ENCODE results near the gene SLC9A8. TPM values are rescaled to one million over a fixed set of nuclear protein-coding genes. Genes with fewer than 3 reads are reported as not detected.

SLC9A8 gene
- total RNA-seq, 1 experiment from 2014 or later, result 10.2 TPM

- H3K4me1 ChIP-seq, result peaks cover 22% of the 10 kb centered on the region
- no peaks in the 10 kb centered on the region for H3K9me3 ChIP-seq (replicated peaks)
- H3K27ac ChIP-seq, result no peak overlapping the region
- H3K36me3 ChIP-seq, result peaks cover 5% of the 10 kb centered on the region
- DNase-seq, result no peak
- no peak overlapping the region for H3K4me3 ChIP-seq
- H3K27me3 ChIP-seq, result no peaks in the 10 kb centered on the region
Measured at GRCh38 chr20:49862607-49863200, 50.1 kb downstream of the SLC9A8 start.

DNA sequence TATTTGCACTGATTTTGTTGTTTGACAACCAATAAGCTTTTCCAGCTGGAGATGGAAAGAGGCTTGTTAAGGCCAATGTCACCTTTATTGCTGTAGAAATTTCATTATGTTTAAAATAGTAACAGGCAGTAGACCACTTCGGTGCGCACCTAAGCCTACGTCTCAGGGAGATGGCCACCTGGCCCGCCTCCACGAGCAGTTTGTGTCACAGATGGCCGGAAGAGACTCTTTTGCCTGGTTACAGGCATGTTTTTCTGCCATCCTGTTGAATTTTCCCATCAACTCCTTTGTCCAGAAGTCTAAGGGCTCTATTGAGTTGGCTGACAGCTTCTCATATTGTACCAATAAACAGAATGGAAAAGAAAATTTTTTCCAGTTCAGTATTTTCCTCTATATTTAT lies 51.0 kb downstream of the SLC9A8 start:
- Histone ChIP-seq H3K36me3 (no peaks in the 10 kb centered on the region; the same call in 1 of the 2 replicates), H3K27ac (no peak overlapping the region), H3K4me1 (peaks cover 22% of the 10 kb centered on the region), H3K27me3 (no peaks in the 10 kb centered on the region), H3K4me3 (no peak overlapping the region), H3K9me3 (replicated peaks) (no peaks in the 10 kb centered on the region)
- no peak for DNase-seq

DNA sequence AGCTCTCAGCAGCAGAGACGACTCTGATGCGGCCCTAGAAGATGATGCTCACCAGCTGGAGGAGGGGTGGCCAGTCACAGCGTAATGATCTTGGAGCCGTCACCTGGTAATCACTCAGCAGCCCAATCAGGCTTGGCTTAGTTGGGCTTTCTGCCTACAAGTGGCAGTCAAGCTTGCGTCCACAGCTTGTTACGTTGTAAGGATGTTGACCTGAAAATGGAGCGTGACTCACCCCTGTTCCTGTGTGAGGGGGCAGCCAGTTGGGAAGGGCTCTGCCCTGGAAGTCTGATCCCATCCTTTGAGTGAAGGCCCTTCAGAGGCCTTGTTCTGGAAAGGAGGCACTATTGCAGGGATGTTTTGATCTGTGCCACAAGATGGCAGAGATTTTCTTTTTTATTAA lies 52.9 kb downstream of the SLC9A8 start:
- no peaks in the 10 kb centered on the region for H3K9me3 ChIP-seq (replicated peaks)
- no peaks in the 10 kb centered on the region for H3K27me3 ChIP-seq
- no peak overlapping the region for H3K4me3 ChIP-seq
- H3K4me1 ChIP-seq, result peaks cover 22% of the 10 kb centered on the region
- DNase-seq, result no peak
- H3K27ac ChIP-seq, result peak overlapping the region; percentile 7; the same call in 1 of the 2 replicates
- no peaks in the 10 kb centered on the region; the same call in 1 of the 2 replicates for H3K36me3 ChIP-seq

DNA sequence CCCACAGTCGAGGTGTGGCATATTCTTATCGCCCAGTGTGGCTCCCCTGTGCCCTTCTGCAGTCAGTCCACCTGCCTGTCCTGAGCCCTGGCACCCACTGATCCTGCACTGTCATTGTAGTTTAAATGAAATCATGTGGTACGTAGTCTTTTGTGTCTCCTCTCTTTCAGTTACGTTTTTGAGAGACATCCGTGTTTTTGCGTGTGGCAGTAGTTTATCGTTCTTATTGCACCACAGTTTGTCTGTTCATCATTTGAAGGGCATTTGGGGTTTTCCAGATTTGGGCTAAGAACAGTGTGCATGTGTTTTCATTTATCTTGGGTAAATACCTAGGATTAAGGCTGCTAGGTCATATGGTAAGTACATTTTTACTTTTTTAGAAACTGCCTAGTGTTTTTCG lies 53.4 kb downstream of the SLC9A8 start:
- Histone ChIP-seq H3K4me3 (no peak overlapping the region), H3K36me3 (no peaks in the 10 kb centered on the region; the same call in 1 of the 2 replicates), H3K27me3 (no peaks in the 10 kb centered on the region), H3K9me3 (replicated peaks) (no peaks in the 10 kb centered on the region), H3K27ac (peak overlapping the region; percentile 7; the same call in 1 of the 2 replicates), H3K4me1 (peaks cover 22% of the 10 kb centered on the region)
- peak in 1 of 2 experiments; percentile 43 for DNase-seq

DNA sequence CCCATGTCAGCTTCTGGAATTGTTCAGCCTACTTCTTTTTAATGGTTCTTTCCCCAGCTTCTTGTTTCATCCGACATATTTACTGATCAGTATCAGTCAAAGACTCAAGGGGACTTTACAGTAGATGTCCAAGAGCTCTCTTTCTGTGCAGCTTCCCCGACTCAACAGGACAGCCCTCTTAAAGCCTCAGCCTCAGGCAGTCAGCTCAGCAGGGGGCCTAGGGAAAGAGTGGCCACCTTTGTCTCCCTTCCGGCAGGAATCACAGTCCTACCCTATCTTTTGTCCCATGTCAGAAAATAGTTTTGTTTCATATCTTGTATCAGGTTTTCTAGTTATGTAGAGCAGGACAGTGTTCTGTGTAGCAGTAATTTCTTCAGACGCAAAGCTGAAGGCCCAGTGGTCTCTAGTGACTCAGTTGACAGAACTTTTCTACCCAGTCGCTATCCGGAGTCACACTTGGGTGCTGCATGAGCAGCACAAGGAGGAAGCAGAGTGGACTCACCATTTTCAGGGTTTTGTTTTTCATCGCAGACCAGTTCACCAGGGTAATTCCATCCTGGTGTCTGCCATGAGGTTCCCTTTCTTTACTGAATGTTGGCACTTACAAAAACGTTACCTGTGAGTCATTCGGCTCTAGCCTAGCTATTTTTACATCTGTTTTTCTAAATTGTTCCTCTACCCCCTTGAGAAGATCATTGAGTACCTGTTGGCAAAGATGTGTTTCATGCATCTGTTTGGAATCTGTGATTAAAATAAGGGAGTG lies 55.0 kb downstream of the SLC9A8 start:
- Histone ChIP-seq H3K4me3 (no peak overlapping the region), H3K27ac (no peak overlapping the region), H3K36me3 (no peaks in the 10 kb centered on the region; the same call in 1 of the 2 replicates), H3K9me3 (replicated peaks) (no peaks in the 10 kb centered on the region), H3K4me1 (peaks cover 22% of the 10 kb centered on the region), H3K27me3 (no peaks in the 10 kb centered on the region)
- DNase-seq, result peak; percentile 51 to 71

- Histone ChIP-seq H3K9me3 (replicated peaks) (no peaks in the 10 kb centered on the region), H3K27me3 (no peaks in the 10 kb centered on the region), H3K36me3 (no peaks in the 10 kb centered on the region), H3K27ac (no peak overlapping the region), H3K4me1 (peaks cover 22% of the 10 kb centered on the region), H3K4me3 (no peak overlapping the region)
- no peak for DNase-seq
Measured at GRCh38 chr20:49868538-49868937, 55.9 kb downstream of the SLC9A8 start.

DNA sequence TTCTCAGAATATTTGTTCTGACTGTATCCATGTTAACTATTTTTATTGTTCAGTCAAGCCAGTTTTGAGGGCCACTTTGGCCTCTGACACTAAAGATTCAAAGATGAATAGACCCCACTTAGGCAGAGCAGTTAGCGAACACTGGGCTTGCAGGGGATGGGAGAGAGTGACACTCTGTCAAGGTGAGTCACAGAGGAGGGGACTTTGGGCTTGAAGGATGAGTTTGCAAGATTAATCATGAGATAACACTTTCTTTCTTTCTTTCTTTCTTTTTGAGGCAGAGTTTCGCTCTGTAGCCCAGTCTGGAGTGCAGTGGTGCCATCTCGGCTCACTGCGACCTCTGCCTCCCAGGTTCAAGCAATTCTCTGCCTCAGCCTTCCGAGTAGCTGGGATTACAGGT lies 56.3 kb downstream of the SLC9A8 start:
- DNase-seq, result no peak
- Histone ChIP-seq H3K27ac (no peak overlapping the region), H3K9me3 (replicated peaks) (no peaks in the 10 kb centered on the region), H3K4me3 (no peak overlapping the region), H3K36me3 (no peaks in the 10 kb centered on the region), H3K27me3 (no peaks in the 10 kb centered on the region), H3K4me1 (peaks cover 22% of the 10 kb centered on the region)

DNA sequence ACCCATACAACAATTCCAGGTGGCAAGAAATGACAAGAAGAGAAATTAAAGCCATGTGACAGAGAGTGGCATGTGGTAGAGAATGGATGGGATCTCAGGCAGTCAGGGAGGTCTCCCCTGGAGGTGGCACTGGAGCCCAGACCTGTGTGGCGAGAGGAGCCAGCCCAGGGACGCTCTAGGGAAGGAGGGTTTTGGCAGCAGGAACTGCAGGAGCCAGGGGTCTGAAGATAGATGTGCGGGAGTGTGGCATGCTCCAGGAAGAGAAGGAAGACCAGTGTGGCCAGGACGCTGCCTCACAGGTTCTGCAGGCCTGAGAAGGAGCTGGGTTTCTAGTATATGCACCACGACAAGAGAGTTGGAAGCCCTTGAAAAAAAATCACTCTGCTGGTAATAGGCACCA lies 57.6 kb downstream of the SLC9A8 start:
- no peak for DNase-seq
- Histone ChIP-seq H3K27ac (no peak overlapping the region), H3K4me3 (no peak overlapping the region), H3K27me3 (no peaks in the 10 kb centered on the region), H3K9me3 (replicated peaks) (no peaks in the 10 kb centered on the region), H3K36me3 (no peaks in the 10 kb centered on the region; the same call in 1 of the 2 replicates), H3K4me1 (peaks cover 21% of the 10 kb centered on the region)

- H3K27ac ChIP-seq, result no peak overlapping the region
- no peak overlapping the region for H3K4me3 ChIP-seq
- no peak for DNase-seq
- H3K36me3 ChIP-seq, result no peaks in the 10 kb centered on the region; the same call in 1 of the 2 replicates
- H3K4me1 ChIP-seq, result peaks cover 9% of the 10 kb centered on the region
- H3K27me3 ChIP-seq, result no peaks in the 10 kb centered on the region
- H3K9me3 ChIP-seq (replicated peaks), result no peaks in the 10 kb centered on the region
Measured at GRCh38 chr20:49871391-49871948, 58.8 kb downstream of the SLC9A8 start.

- Histone ChIP-seq H3K4me1 (peaks cover 3% of the 10 kb centered on the region; the same call in 1 of the 2 replicates), H3K27ac (no peak overlapping the region), H3K36me3 (no peaks in the 10 kb centered on the region; the same call in 1 of the 2 replicates), H3K9me3 (replicated peaks) (no peaks in the 10 kb centered on the region), H3K4me3 (no peak overlapping the region), H3K27me3 (no peaks in the 10 kb centered on the region)
- no peak for DNase-seq
Measured at GRCh38 chr20:49872056-49872455, 59.4 kb downstream of the SLC9A8 start.

DNA sequence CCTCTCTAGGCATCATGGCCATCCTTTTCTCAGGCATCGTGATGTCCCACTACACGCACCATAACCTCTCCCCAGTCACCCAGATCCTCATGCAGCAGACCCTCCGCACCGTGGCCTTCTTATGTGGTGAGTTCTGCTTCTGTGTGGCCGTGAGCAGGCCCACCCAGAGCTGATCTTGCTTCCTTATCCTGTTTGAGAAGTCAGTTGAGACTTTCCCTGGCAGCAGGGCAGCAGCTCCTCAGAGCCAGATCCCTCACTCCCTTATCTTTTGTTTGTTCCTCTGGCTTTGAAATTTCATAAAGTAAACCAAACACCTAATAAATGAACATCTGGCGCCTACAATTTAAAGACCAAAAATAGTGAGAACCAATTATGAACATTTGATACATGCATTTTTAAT lies 62.1 kb downstream of the SLC9A8 start:
- Histone ChIP-seq H3K27ac (no peak overlapping the region), H3K4me1 (no peaks in the 10 kb centered on the region)

GRCh38 chr20:49877386-49877921 lies 64.8 kb downstream of the SLC9A8 start:
- no peak overlapping the region for H3K4me3 ChIP-seq
- no peaks in the 10 kb centered on the region for H3K4me1 ChIP-seq
- H3K27me3 ChIP-seq, result no peaks in the 10 kb centered on the region
- peaks cover 6% of the 10 kb centered on the region; the same call in 1 of the 2 replicates for H3K36me3 ChIP-seq
- no peaks in the 10 kb centered on the region for H3K9me3 ChIP-seq (replicated peaks)
- no peak overlapping the region for H3K27ac ChIP-seq
- no peak for DNase-seq

More for the DNA sequence above, 62.1 kb downstream of the SLC9A8 start:
- Histone ChIP-seq H3K27me3 (no peaks in the 10 kb centered on the region), H3K36me3 (peaks cover 2% of the 10 kb centered on the region; the same call in 1 of the 2 replicates), H3K4me3 (no peak overlapping the region), H3K9me3 (replicated peaks) (no peaks in the 10 kb centered on the region)
- DNase-seq, result no peak

GRCh38 chr20:49878977-49879376 lies 66.3 kb downstream of the SLC9A8 start:
- H3K4me3 ChIP-seq, result no peak overlapping the region
- H3K36me3 ChIP-seq, result peaks cover 8% of the 10 kb centered on the region; the same call in 1 of the 2 replicates
- H3K27me3 ChIP-seq, result no peaks in the 10 kb centered on the region
- H3K9me3 ChIP-seq (replicated peaks), result no peaks in the 10 kb centered on the region
- H3K4me1 ChIP-seq, result no peaks in the 10 kb centered on the region
- H3K27ac ChIP-seq, result no peak overlapping the region
- DNase-seq, result no peak

DNA sequence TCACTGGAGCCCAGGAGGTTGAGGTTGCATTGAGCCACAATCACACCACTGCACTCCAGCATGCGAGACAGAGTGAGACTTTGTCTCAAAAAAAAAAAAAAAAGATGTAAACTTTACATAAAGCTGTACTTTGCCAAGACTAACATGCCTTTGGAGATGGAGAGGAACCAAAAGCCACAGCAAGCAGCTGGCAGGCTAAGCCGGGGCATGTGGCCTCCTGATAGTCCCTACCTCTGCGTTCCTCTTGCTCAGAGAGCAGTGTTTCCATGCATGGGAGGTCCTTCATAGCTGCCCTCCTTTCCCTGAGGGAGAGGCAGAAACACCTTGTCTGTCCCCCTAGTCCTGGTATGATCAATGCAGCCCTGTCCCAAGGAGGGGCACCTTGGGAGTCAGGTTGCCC lies 67.5 kb downstream of the SLC9A8 start:
- Histone ChIP-seq H3K27me3 (no peaks in the 10 kb centered on the region), H3K27ac (no peak overlapping the region), H3K4me3 (no peak overlapping the region), H3K4me1 (peaks cover 6% of the 10 kb centered on the region), H3K9me3 (replicated peaks) (no peaks in the 10 kb centered on the region), H3K36me3 (0 out of 2 replicates have a peak, but pooled peaks cover 8% of the 10 kb centered on the region)
- peak; percentile 45 to 46 for DNase-seq
